IPS DF 4.7 (cell line): ENCODE results near the gene SLC39A9.
A peak's percentile ranks its signal among the peaks of the same experiment; 100 is the strongest.

Experiments used
- DNase-seq: peaks from one replicate; pipeline ENCODE4 v3.0.0-alpha.2; 2013; ENCODE audit warnings: low spot score; ENCODE audit errors: extremely low read depth

Gene SLC39A9, protein sequence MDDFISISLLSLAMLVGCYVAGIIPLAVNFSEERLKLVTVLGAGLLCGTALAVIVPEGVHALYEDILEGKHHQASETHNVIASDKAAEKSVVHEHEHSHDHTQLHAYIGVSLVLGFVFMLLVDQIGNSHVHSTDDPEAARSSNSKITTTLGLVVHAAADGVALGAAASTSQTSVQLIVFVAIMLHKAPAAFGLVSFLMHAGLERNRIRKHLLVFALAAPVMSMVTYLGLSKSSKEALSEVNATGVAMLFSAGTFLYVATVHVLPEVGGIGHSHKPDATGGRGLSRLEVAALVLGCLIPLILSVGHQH

GRCh38 chr14:69398053-69398817, at the start of gene SLC39A9, which contains the start of gene ERH:
SLC39A9 (plus strand) TSS chr14:69398692; CDS start chr14:69399370, 678 bp downstream.
ERH (minus strand) TSS chr14:69398299; CDS start chr14:69398233, 66 bp downstream.
- peak; percentile 92 for DNase-seq

DNA sequence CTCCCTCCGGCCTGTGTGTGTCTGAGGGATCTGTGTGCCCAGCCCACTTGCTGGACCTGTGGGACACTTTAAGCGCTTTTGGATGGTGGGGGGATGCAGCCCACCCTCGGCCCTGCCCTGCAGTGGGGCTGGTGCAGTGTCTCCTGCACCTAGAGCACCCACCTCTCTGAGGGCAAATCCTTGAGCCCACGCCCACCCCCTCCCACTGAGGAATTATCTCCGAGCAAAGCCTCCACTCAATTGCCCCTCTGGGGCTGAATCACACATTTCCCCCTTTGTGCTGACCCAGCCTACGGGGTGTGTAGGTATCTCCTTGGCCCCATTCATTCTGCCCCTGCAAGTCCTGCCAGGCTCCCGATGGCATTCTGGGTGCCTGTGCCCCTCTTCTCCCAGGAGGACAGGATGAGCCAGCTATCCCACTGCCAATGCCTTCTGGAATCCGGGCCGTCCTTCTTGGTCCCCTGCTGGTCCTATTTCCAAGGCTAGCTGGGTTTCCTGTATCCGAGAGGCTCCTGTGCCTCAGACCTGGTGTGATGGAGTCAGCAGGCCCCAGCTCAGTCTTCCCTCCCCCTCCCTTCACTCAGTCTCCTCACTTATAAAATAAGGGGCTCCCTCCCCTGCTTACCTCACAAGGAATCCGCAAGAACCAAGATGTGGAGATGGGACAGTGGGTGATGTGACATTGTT, 49.3 kb upstream of the SLC39A9 start:
- no peak for DNase-seq

- no peak for DNase-seq
Measured at GRCh38 chr14:69350892-69351291, 47.6 kb upstream of the SLC39A9 start.

- DNase-seq = no peak
Measured at GRCh38 chr14:69351385-69351784, 47.1 kb upstream of the SLC39A9 start.

DNA sequence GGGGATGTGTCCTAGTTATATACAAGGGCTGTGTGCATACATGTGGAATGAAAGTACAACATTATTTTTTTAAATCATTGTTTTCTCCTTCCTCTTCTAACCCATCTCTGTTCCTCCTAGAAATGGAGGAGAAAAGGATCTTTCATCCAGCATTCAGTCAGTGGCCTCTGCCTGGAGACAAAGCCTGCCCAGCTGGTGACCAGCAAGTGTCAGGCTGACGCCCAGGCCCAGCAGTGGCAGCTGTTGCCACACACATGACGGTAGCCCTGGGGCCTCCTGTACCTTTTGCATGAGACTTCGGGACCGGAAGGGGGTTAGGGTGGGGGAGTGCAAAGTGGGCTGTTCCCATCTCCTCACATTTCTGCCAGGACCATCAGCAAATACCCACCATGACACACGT, 46.6 kb upstream of the SLC39A9 start:
- no peak for DNase-seq

DNA sequence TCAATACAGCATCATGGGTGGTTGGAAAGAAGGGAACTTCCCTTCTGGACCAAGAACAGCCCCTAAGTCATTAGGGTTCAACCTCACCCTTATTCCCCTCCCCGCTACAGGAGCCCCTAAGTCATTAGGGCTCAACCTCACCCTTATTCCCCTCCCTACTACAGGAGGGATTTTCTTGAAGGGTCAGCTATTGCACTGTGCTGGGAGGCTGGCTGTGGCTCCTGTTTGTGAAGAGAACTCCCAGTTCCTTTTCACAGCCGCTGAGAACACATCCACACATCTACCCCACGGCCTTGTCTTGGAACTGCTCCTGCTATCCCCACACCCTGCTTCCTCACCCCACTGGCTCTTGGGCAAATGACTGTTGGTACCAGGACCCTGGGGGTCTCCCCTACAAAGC, 45.3 kb upstream of the SLC39A9 start:
- no peak for DNase-seq

DNA sequence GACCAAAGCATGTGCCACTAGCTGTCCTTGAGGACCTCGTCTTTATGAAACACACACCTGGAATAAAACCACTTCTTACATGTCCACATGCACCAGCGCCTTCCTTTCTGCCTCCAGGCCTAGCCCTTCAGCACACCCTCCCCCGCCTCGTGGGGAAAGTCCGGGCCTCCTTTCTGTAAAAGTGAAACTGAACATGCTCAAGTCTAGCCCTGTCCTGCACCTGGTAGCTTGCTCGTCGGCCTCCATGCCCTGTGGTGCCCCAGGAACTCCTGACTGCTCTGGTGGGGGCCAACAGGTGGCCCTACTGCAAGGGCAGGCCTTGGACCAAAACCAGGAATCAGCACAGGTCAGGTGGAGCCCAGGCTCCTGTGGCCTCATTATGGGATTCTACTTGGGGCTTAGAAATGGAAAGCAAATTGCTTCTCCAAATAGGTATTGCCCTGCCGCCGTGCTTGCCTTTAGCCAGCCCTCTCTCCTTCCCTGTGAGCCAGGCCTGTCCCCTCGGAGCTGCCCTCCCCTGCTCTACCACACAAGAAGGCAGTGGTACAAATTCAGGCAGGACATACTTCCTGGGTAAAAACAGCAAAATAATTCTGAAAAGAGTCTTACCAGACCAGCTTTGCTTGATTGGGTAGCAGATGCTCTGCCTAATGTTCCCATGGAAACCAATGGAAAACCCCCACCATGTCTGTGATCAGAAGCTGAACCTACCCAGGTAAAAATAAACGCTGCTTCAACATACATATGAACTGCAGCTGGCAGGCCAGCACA, 43.9 kb upstream of the SLC39A9 start:
- DNase-seq = no peak

- DNase-seq = no peak
Measured at GRCh38 chr14:69355154-69355597, 43.3 kb upstream of the SLC39A9 start.

DNA sequence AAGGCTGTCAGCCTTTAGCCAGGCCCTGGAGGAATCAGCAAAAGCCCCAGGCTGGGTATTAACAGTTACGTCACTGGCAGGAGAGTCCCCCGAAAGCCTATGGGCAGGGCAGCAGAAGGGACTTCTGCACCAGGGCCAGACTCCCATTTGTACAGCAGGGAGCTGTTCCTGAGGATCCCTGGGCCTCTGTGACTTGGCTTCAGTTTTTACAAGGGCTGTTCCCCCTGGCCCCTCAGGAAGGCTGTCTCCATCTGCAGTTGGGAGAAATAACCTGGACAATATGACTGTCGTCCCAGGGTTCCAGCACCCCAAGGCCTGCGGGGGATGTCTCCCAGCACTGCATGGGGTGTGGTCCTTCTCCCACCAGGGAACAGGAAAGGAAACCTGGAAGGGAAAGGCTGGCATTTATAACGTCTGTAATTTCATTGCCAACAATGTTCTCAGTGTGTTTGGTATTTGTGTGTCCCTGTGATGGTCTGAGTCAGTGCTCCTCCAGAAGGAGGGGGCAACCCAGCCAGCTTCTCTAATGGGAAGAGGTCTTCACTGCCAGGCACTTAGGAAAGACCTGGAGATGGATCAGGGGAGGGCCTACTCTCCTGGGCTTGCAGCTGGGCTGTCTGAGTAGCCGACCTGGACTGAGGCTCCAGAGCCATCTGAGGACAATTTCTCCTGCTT, 42.7 kb upstream of the SLC39A9 start:
- DNase-seq = no peak

DNA sequence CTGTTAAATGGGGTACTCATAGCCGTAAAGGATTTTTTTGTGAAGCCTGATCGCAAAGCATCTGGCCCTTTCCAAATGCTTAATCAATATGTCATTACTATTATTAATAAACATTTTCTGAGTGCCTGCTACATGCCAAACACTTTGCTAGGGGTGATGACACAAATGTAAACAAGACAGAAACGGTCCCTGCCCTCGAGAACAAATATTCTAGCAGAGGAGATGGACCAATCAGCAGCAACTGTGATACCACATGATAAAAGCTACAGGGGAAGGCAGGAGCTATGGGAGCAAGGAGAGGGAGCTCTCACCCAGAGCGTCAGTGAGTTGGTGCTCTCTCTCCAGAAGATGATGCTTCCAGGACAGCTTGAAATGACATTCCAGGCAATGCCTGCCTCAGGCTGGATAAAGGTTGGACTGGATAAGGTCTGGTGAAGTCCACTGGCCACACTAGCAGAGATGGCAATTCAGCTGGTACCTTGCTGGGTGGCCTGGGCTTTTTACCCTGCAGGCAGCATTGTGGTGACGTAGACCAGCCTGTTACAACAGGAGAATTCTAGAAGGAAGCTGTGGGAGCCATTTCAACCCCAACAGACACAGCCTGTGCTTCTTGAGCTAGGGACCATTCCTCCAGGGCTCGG, 41.5 kb upstream of the SLC39A9 start:
- no peak for DNase-seq

- no peak for DNase-seq
Measured at GRCh38 chr14:69357544-69358200, 40.8 kb upstream of the SLC39A9 start.

DNA sequence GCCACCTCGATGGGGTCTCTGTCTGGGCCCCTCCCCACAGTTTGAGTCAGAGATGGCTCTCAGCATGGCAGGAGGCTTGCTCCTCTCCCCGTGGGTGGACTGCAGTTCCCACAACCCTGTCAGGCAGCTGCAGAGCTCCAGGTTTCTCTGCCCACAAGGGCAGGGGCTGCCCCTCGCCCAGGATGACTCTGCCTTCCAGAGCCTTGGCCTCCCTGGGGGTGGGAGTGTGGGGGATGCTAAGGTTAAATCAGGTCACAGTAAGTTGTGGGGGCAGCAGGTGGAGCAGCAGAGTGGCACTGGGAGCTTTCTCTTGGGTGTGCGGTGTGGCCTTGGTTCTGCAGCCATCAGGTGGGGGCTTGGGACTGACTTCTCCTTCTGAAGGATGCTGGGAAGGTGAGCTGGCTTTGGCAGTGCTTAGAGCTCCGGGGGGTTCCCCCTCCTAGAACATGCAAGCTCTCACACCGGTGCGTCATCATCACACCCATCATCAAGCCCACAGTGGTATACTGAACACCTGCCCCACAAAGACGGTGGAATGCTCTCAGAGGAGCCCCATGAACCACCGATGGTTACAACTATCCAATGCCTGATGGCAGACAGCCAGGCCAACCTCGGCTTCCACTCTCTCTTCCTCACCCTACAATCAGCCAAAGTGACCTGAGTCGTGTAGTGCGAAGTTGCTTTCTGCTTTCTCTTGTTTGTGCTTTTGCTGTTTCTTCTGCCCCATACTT, 40.1 kb upstream of the SLC39A9 start:
- DNase-seq = no peak

DNA sequence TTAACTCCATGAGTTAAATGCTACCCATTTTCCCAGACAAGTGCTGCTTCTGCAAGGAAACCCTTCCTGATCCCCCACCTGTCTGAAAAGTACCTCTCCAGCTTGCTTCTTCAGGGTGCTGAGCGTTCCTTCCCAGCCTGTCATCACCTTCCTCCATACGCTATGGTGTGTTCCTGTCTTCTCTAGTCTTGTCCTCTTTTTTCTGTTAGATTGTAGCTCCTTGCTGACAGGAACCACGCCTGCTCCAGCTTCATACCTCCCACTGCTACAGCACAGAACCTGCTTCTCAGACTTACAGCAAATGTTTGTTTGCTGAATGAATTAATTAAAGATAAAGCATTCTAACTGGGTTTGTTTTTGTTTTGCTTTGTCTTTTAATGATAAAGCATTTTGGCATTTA, 39.5 kb upstream of the SLC39A9 start:
- no peak for DNase-seq

DNA sequence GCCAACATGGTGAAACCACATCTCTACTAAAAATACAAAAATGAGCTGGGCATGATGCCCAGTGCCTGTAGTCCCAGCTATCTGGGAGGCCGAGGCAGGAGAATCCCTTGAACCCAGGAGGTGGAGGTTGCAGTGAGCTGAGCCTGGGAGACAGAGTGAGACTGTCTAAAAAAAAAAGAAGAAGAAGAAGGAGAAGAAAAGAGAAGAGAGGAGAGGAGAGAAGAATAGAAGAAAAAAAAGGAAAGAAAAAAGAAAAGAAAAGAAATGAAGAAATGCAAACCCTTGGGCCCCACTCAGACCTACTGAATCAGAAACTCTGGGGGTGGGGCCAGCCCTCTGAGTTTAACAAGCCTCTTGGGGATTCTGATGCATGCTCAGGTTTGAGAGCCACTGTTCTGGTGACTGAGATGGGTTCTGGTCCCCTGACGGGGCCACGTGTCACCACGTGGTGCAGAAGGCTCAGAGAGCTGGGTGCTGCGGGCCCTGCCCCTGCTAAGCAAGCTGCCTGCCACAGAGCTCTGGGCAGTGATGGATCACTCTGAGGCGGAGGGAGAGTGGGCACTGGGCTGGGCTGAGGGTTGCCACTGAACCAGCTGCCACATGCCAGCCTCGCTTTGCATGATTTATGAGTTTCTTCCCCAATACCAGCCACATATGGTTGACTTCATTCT, 37.9 kb upstream of the SLC39A9 start:
- no peak for DNase-seq

DNA sequence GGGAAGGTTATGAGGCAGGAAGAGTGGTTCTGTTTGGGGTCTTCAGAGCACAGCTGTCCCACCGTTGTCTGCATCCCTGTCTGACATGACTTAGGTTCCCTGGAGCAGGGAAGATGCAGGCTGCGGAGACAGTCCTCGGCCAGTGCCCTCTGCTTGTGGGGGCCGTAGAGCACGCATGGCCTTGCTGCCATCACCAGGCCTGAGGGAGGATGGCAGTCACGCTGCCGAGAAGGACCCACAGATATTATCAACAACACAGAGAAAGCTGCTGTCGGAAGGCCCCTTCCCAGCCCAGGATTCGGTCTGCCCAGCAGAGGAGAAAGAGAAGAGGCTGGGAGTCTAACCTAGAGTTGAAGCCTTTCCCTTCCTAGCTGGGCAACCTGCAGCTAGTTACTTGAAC, 35.4 kb upstream of the SLC39A9 start:
- peak; percentile 22 for DNase-seq

DNA sequence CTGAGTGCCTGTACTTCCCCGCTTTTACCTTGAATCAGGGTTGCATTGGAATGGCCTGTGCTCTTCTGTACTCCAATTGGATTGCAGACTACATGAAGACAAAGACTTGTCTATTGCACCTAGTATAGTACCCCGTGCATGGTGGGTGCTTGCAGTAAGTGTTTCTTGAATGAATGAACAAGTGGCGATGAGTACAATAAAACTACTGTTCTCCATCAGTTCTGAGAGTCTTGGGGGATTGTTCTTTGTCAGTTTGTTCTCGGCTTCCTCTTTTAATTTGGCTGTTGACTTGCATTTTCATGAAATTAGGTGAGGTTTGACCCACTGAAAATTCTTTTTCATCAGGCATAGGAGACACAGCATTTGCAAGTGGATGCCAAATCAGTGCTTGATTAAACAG, 34.5 kb upstream of the SLC39A9 start:
- DNase-seq = no peak

DNA sequence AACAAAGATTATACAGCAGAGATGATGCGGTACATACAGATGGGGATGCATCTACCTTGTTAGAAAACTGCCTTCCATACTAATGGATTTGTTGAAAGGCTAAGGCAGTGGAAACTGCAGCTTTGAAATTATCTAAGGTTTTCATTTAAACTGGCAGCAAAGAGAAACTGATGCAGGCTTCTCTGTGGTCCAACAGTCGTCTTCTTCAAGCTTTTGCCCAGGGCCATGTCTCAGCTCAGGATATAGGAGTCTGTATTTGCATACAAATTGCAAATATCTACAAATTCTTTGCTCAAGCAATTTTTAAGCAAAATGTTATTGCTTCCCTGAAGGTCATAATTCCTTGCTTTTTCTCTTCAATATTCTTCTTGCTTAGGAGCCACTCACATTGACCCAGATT, 34.1 kb upstream of the SLC39A9 start:
- DNase-seq = no peak

DNA sequence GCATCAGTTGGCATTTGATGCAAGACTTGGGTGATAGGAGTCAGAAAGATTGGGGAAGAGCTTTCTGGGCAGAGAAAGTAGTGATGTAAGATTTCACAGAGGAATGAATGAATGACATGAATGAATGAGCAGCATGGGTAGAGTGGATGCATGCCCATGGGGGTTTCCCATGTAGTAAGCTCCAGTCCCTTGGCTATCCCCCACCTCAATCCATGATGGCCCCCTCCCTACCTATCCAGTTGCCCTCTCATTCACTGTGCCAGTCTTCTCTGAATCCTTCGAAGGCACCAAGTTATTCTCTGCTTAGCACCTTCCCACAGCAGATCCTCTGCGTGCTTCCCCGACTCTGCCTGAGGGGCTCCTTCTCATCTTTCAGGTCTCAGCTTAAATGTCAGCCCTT, 32.4 kb upstream of the SLC39A9 start:
- DNase-seq = no peak

GRCh38 chr14:69366761-69367160, 31.7 kb upstream of the SLC39A9 start:
- no peak for DNase-seq
